Measurements from ENCODE around the gene HOXB6. TPM values are rescaled to one million over a fixed set of nuclear protein-coding genes. Genes with fewer than 3 reads are reported as not detected.

Gene HOXB6
- total RNA-seq, 2 donors from 2014 or later, result not detected

DNA sequence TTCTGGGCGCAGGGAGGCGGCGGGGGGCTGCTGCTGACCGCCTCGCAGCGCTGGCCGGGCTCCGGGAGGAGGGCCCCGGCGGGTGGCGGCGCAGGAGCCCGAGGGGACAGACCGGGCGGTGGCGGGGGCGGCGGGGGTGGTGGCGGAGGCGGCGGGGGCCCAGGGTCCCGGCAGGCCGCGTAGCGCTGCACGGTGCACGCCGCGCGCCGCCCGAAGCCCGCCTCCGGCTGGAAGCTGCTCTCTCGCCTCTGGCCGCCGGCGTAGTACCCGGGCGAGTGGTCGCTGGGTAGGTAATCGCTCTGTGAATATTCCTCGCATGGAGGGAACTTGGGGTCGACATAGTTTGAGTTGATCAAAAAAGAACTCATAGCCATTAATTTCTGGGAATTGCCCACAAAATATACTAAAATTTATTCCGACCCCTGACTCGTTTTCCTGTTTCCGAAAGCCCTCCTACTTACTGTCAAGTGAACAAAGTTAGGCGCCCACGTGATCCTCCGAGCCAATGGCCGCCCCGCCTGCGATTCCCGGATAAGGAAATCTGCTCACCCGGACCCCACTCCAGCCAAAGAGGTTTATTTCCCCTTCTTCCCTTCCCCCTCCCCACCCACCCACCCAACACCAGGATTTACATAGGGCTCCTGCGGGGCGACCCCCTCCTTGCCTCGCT lies 26.7 kb downstream of the HOXB6 start, which contains the start of gene HOXB4:
Gene HOXB4 (minus strand): TSS at position 405 of the 670 bp plus-strand sequence. CDS start 31 bp downstream, at position 374.
- Histone ChIP-seq H3K9me3 (ENCODE audit: control insufficient read depth, low read length) (no peaks in the 10 kb centered on the region), H3K36me3 (ENCODE audit: control insufficient read depth, insufficient read depth, low read length) (no peaks in the 10 kb centered on the region), H3K4me3 (ENCODE audit: low read length) (peak within 1 kb of the TSS; percentile 72), H3K27me3 (ENCODE audit: control insufficient read depth, insufficient read depth, low read length, poor library complexity, severe bottlenecking) (peaks cover 99% of the 10 kb centered on the region), H3K9ac (ENCODE audit: extremely low read depth, low read length, poor library complexity, severe bottlenecking) (no peak within 1 kb of the TSS), H3K27ac (ENCODE audit: low read depth, low read length) (peak within 1 kb of the TSS; percentile 36), H3K4me1 (ENCODE audit: control insufficient read depth, insufficient read depth, low read length) (peaks cover 3% of the 10 kb centered on the region)
- WGBS, 2 experiments (ENCODE audit: insufficient coverage in 1 of 2, insufficient read length in 1 of 2), result 1 to 4% methylated on average over 7 to 58 of the region's 58 CpGs
- Mint-ChIP-seq H3K27me3 (ENCODE audit: insufficient read depth) (peaks cover 63% of the 10 kb centered on the region), H3K36me3 (ENCODE audit: low read depth) (no peaks in the 10 kb centered on the region), H3K4me1 (peaks cover 5% of the 10 kb centered on the region), H3K4me3 (peak within 1 kb of the TSS; percentile 44), H3K27ac (no peak within 1 kb of the TSS), H3K9me3 (no peaks in the 10 kb centered on the region)
- TF ChIP-seq, protein P1, sequence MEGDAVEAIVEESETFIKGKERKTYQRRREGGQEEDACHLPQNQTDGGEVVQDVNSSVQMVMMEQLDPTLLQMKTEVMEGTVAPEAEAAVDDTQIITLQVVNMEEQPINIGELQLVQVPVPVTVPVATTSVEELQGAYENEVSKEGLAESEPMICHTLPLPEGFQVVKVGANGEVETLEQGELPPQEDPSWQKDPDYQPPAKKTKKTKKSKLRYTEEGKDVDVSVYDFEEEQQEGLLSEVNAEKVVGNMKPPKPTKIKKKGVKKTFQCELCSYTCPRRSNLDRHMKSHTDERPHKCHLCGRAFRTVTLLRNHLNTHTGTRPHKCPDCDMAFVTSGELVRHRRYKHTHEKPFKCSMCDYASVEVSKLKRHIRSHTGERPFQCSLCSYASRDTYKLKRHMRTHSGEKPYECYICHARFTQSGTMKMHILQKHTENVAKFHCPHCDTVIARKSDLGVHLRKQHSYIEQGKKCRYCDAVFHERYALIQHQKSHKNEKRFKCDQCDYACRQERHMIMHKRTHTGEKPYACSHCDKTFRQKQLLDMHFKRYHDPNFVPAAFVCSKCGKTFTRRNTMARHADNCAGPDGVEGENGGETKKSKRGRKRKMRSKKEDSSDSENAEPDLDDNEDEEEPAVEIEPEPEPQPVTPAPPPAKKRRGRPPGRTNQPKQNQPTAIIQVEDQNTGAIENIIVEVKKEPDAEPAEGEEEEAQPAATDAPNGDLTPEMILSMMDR (conservative IDR thresholded peaks at IDR 0.05), result no peak
- DNase-seq, result peak; percentile 94

DNA sequence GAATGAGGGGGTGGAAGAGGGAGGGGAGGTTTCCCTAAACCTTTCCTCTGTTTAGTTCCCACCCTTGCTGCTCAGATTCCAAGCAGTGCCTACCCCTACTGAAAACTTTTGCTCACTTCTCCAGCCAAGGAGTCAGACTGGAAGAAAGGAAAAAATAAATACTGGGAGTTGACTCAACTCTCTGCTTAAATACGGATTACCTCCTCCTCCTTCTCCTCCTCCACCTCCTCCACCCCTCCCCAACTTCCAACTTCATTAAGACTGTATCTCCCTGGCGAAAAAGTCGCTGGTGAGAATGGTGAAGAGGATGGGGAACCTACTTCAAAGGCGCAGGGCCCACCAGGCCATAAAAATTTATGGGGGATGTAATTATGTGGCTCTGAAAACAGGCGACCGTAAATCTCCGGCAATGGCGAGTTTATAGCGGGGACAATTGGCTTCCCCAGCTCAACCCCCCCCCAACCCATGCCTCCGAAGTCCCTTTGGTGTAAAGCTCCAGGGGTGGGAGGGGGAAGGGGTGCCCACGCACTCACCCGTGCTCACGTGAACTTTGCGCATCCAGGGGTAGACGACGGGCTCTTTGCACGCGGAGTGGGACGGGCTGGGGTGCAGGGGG lies 27.3 kb downstream of the HOXB6 start:
- Mint-ChIP-seq H3K9me3 (no peaks in the 10 kb centered on the region), H3K36me3 (ENCODE audit: low read depth) (no peaks in the 10 kb centered on the region), H3K4me3 (peak overlapping the region; percentile 38), H3K4me1 (peaks cover 5% of the 10 kb centered on the region), H3K27me3 (ENCODE audit: insufficient read depth) (peaks cover 57% of the 10 kb centered on the region), H3K27ac (no peak overlapping the region)
- Histone ChIP-seq H3K27ac (ENCODE audit: low read depth, low read length) (peak overlapping the region; percentile 36), H3K27me3 (ENCODE audit: control insufficient read depth, insufficient read depth, low read length, poor library complexity, severe bottlenecking) (peaks cover 99% of the 10 kb centered on the region), H3K9me3 (ENCODE audit: control insufficient read depth, low read length) (no peaks in the 10 kb centered on the region), H3K36me3 (ENCODE audit: control insufficient read depth, insufficient read depth, low read length) (no peaks in the 10 kb centered on the region), H3K4me3 (ENCODE audit: low read length) (no peak overlapping the region), H3K9ac (ENCODE audit: extremely low read depth, low read length, poor library complexity, severe bottlenecking) (no peak overlapping the region), H3K4me1 (ENCODE audit: control insufficient read depth, insufficient read depth, low read length) (peaks cover 3% of the 10 kb centered on the region)
- TF ChIP-seq, protein P1 (conservative IDR thresholded peaks at IDR 0.05), result no peak
- no peak for DNase-seq
- 0% methylated on average over 6 to 14 of the region's 19 CpGs for WGBS, 2 experiments (ENCODE audit: insufficient coverage in 1 of 2, insufficient read length in 1 of 2)

DNA sequence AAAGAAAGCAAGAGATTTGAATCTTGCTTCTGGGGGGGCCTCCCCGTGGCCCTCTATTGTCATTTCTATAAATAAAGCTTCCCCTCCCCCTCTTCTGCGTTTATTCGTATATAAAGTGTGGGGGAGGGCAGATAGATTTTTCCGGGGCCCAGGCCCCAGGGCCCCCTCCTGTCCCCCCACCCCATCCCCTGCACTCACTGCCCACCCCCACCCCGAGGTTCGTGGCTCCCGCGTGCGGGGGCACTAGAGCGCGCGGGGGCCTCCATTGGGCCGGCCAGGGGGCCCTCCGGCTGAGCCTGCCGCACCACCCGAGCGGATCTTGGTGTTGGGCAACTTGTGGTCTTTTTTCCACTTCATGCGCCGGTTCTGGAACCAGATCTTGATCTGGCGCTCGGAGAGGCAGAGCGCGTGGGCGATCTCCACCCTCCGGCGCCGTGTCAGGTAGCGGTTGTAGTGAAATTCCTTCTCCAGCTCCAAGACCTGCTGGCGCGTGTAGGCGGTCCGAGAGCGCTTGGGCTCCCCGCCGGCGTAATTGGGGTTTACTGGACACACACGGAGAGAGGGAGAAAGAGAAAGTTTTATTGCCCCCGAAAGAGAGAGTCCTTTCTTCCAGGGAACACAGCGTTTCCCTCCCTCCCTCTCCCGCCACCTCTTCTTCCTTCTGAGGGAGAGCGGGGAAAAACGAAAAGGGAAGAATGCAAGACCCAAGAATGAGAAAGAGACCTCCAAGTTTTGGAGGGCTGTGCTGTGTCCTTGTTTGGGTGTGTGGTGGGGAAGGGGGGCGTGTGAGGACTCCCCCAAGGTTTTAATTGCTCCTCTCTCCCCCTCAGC lies 28.1 kb downstream of the HOXB6 start:
- no peak overlapping the region for H3K4me3 Mint-ChIP-seq
- peaks cover 5% of the 10 kb centered on the region for H3K4me1 Mint-ChIP-seq
- Histone ChIP-seq H3K9me3 (ENCODE audit: control insufficient read depth, low read length) (no peaks in the 10 kb centered on the region), H3K36me3 (ENCODE audit: control insufficient read depth, insufficient read depth, low read length) (no peaks in the 10 kb centered on the region), H3K27me3 (ENCODE audit: control insufficient read depth, insufficient read depth, low read length, poor library complexity, severe bottlenecking) (peaks cover 99% of the 10 kb centered on the region), H3K27ac (ENCODE audit: low read depth, low read length) (peak overlapping the region; percentile 36), H3K4me3 (ENCODE audit: low read length) (no peak overlapping the region), H3K9ac (ENCODE audit: extremely low read depth, low read length, poor library complexity, severe bottlenecking) (no peak overlapping the region), H3K4me1 (ENCODE audit: control insufficient read depth, insufficient read depth, low read length) (no peaks in the 10 kb centered on the region)
- no peak overlapping the region for H3K27ac Mint-ChIP-seq
- no peaks in the 10 kb centered on the region for H3K9me3 Mint-ChIP-seq
- H3K27me3 Mint-ChIP-seq (ENCODE audit: insufficient read depth), result peaks cover 49% of the 10 kb centered on the region
- H3K36me3 Mint-ChIP-seq (ENCODE audit: low read depth), result no peaks in the 10 kb centered on the region
- DNase-seq, result peak; percentile 71
- TF ChIP-seq, protein P1 (conservative IDR thresholded peaks at IDR 0.05), result no peak
- WGBS, 2 experiments (ENCODE audit: insufficient coverage in 1 of 2, insufficient read length in 1 of 2), result 4% methylated on average over 17 to 32 of the region's 43 CpGs

Data from endodermal cell (in vitro differentiated cells).